ENCODE data around the gene CFAP298. TPM values are rescaled to one million over a fixed set of nuclear protein-coding genes. Genes with fewer than 3 reads are reported as not detected.
"Not testable (repeated sequence)": the region's sequence is repeated elsewhere in the genome, so short reads cannot be mapped to it uniquely, and the experiment has no call there.

Gene CFAP298
- total and polyA plus RNA-seq, 10 of the 15 experiments (the other 5 are each of a cell fraction or from before 2014, with no cell fraction given) = 9.5 to 79.1 (median 30.2) TPM

DNA sequence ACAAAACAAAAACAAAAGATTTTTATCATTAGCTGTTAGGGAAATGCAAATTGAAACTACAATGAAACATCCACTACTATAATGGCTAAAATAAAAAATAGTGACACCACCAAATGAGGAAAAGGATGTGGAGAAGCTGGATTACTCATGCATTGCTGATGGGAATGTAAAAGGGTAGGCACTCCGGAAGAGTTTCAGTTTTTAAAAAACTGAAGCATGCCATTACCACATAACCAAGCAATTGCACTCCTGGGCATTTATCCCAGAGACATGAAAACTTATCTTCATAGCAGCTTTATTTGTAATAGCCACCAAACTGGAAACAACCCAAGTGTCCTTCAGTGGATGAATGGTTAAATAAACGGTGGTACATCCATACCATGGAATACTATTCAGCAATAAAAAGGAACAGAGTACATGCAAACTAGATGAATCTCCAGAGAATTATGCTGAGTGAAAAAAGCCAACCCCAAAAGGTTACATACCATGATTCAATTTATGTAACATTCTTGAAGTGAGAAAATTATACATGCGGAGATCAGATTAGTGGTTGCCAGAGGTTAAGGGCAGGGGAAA is 14.5 kb upstream of the CFAP298 start:
- BruUV-seq (replicated peaks) = no TSS peak
- CTCF ChIA-PET = no interaction called here
- Histone ChIP-seq H2AFZ (ENCODE audit: control insufficient read depth, low read depth, low read length) (no peak overlapping the region), H3K9ac (ENCODE audit: control insufficient read depth, insufficient read depth, low read length) (no peak overlapping the region), H3K36me3 (ENCODE audit: control insufficient read depth in 2 of 2, insufficient read depth in 2 of 2, low read length in 1 of 2) (peaks cover 1 to 4% of the 10 kb centered on the region in 2 experiments; a peak in 3 of 4 replicates), H3K79me2 (ENCODE audit: control insufficient read depth, insufficient read depth, low read length) (no peaks in the 10 kb centered on the region), H4K20me1 (ENCODE audit: control insufficient read depth, insufficient read depth) (no peaks in the 10 kb centered on the region), H3K4me3 (no peak overlapping the region), H3K27me3 (replicated peaks in 1 of 2; ENCODE audit: control insufficient read depth in 2 of 2, insufficient read depth in 2 of 2, low read length in 1 of 2) (no peaks in the 10 kb centered on the region), H3K9me3 (replicated peaks; ENCODE audit: control insufficient read depth, insufficient read depth, low read length) (no peaks in the 10 kb centered on the region), H3K27ac (ENCODE audit: control insufficient read depth, insufficient read depth) (no peak overlapping the region), H3K4me2 (ENCODE audit: control insufficient read depth, insufficient read depth) (no peak overlapping the region), H3K4me1 (ENCODE audit: control insufficient read depth, insufficient read depth, low read length) (no peaks in the 10 kb centered on the region)
- no peak for ATAC-seq
- POLR2A ChIA-PET = no interaction called here
- no peak for FAIRE-seq
- RAD21 ChIA-PET (ENCODE audit: unreplicated experiment) = no interaction called here
- SMC1A ChIA-PET (ENCODE audit: uncharacterized antibody, unreplicated experiment) = interaction anchor here (1.7 kb wide), 1 partner anchor 14 kb away, joined by 5 read pairs; no protein-coding TSS in a partner anchor
- WGBS (ENCODE audit: insufficient coverage, insufficient replicate concordance, low lambda C conversion rate, missing lambda C conversion rate) = 80% methylated on average over 3 of the region's 3 CpGs
- intact Hi-C loops (cut with micrococcal nuclease; ENCODE audit: unreplicated experiment) (no loop called here), in situ Hi-C loops (cut with MboI) (no loop called here)
- DNase-seq (ENCODE audit: low read depth, low spot score) = no peak
- TF ChIP-seq, protein P1, sequence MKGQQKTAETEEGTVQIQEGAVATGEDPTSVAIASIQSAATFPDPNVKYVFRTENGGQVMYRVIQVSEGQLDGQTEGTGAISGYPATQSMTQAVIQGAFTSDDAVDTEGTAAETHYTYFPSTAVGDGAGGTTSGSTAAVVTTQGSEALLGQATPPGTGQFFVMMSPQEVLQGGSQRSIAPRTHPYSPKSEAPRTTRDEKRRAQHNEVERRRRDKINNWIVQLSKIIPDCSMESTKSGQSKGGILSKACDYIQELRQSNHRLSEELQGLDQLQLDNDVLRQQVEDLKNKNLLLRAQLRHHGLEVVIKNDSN (IDR thresholded peaks at IDR 0.05; ENCODE audit: borderline replicate concordance, extremely low read length, insufficient read depth, low read depth, low read length) = no peak
- TF ChIP-seq CHD4 (IDR thresholded peaks at IDR 0.05) = no peak
- no peak for TF ChIP-seq ZNF274 (IDR thresholded peaks at IDR 0.05; ENCODE audit: insufficient read depth, insufficient read length)
- TF ChIP-seq, protein P2, sequence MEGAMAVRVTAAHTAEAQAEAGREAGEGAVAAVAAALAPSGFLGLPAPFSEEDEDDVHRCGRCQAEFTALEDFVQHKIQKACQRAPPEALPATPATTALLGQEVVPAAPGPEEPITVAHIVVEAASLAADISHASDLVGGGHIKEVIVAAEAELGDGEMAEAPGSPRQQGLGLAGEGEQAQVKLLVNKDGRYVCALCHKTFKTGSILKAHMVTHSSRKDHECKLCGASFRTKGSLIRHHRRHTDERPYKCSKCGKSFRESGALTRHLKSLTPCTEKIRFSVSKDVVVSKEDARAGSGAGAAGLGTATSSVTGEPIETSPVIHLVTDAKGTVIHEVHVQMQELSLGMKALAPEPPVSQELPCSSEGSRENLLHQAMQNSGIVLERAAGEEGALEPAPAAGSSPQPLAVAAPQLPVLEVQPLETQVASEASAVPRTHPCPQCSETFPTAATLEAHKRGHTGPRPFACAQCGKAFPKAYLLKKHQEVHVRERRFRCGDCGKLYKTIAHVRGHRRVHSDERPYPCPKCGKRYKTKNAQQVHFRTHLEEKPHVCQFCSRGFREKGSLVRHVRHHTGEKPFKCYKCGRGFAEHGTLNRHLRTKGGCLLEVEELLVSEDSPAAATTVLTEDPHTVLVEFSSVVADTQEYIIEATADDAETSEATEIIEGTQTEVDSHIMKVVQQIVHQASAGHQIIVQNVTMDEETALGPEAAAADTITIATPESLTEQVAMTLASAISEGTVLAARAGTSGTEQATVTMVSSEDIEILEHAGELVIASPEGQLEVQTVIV (IDR thresholded peaks at IDR 0.05; ENCODE audit: borderline replicate concordance, partially characterized antibody) = no peak

DNA sequence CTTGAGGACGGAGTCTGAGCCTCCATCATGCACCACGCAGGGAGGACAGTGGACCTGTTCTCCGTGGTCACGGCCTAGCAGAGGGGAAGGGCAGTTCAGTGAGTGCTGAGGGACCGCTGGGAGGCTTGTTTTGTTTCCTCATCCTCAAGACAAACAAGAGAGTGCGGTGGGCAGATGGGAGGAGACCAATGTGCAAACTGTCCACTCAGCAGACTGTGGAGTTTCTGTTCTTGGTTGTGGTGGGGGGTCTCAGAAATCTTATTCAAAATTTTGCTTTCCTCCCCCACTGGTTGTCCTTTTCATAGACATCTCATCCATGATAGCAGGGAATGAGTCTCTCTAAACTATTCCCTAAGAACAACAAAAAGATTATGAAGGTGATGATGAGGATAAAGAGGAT is 6.0 kb upstream of the CFAP298 start:
- POLR2A ChIA-PET; H3K9me3 ChIP-seq (replicated peaks; ENCODE audit: control insufficient read depth, insufficient read depth, low read length); ATAC-seq; H3K27me3 ChIP-seq (replicated peaks in 1 of 2; ENCODE audit: control insufficient read depth in 2 of 2, insufficient read depth in 2 of 2, low read length in 1 of 2); CTCF ChIA-PET; H3K4me1 ChIP-seq (ENCODE audit: control insufficient read depth, insufficient read depth, low read length); H2AFZ ChIP-seq (ENCODE audit: control insufficient read depth, low read depth, low read length); DNase-seq (ENCODE audit: low read depth, low spot score); H3K9ac ChIP-seq (ENCODE audit: control insufficient read depth, insufficient read depth, low read length); H3K79me2 ChIP-seq (ENCODE audit: control insufficient read depth, insufficient read depth, low read length); in situ Hi-C loops (cut with MboI); BruUV-seq (replicated peaks); H3K4me3 ChIP-seq; H4K20me1 ChIP-seq (ENCODE audit: control insufficient read depth, insufficient read depth); RAD21 ChIA-PET (ENCODE audit: unreplicated experiment); intact Hi-C loops (cut with micrococcal nuclease; ENCODE audit: unreplicated experiment); H3K4me2 ChIP-seq (ENCODE audit: control insufficient read depth, insufficient read depth); FAIRE-seq; H3K27ac ChIP-seq (ENCODE audit: control insufficient read depth, insufficient read depth); H3K36me3 ChIP-seq (ENCODE audit: control insufficient read depth in 2 of 2, insufficient read depth in 2 of 2, low read length in 1 of 2): not testable (repeated sequence)
- SMC1A ChIA-PET (ENCODE audit: uncharacterized antibody, unreplicated experiment) = interaction anchor here (1.6 kb wide), 1 partner anchor 9 kb away, joined by 4 read pairs; no protein-coding TSS in a partner anchor
- WGBS (ENCODE audit: insufficient coverage, insufficient replicate concordance, low lambda C conversion rate, missing lambda C conversion rate) = 44% methylated on average over 6 of the region's 6 CpGs
